NCI-H345 (cell line): ENCODE measurements around the gene TTC21B.
"Not testable (repeated sequence)": the region's sequence is repeated elsewhere in the genome, so short reads cannot be mapped to it uniquely, and the experiment has no call there.

Experiments used
- DNase-seq: peaks from one replicate; lab custom pipeline; 2025; lab: John Stamatoyannopoulos, UW

TTC21B gene

DNA sequence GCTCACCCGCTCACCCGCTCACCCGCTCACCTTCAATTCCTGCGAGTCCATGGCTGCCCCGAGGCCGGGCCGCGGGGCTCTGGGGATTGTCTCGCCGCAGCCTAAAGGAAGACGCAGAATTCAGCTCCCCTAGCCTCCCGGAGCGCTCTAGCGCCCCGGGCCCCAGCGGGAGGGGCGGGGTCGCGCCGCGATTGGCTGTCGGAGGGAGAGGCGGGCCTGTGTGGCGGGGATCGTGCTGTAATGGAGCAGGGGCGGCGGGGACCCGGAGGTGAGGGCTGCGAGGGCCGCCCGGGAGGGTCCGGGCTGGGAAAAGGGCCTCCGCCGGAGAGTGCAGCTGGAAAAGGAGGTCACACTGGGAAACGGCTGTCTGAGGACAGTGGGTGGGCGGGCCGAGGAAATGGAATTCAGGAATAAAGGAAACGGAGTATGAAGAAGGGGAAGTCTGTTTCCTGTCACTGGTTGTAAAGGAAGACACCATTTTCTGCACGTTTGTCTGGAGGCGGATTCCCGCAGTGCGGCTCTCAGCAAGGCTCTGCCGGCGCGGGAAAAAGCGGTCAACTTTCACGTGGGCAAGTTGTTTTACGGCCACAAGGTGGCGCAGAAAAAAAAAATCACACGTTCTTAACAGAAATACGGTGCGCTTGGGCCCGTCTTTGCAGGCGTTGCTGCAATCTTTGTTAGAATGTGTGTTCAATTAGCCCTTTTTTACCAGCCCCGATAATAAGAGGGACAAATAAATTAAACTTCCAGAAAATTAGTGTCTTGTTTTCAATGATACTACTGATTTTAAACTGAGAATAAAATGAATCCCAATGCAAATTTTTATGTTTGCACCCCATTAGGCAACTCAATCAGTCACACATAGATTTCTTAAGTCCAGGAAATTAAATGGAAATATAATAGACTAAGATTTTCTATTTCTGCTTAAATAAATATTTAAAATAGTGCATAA, at the start of gene TTC21B:
TSS of gene TTC21B (minus strand) at position 122 of the 952 bp plus-strand sequence. CDS start at position 51, 71 bp downstream.
- DNase-seq: peak; percentile 96

DNA sequence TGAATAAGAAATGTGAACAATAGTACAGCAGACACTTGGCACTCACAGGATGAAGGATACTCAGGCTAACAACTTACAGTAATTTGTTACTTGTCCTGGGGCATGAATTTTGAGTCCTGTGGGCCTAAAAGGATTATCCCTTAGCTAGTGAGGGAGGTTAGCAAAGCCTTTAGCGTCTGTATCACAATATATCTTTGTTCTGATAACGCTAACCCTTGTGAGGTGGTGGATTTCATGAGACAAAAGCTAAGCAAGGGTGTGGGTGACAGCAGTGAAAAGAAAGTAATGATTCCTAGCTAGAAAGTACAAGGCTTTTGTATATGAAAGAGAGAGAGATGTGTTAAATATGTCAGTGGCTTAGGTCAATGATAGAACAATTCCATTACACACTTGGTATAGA, 46.8 kb upstream of the TTC21B start:
- no peak for DNase-seq

DNA sequence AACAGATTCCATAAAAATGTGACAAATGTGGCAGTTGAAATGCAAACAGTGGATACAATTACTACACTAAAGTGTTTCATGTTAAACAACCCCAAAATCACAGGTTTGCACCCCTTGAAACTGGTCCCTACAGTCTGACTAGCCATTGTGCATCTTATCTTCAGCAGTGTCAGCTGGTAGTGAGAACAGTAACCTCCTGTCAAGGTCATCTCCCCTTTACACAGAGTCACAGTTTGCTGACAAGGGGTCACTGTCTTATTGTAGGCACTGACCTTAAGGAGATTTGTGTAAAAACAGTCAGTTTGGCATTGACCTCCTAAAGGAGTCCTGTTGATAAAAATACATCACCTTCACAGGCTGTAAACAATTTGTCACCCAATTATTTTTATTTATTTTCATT, 37.3 kb upstream of the TTC21B start:
- no peak for DNase-seq

DNA sequence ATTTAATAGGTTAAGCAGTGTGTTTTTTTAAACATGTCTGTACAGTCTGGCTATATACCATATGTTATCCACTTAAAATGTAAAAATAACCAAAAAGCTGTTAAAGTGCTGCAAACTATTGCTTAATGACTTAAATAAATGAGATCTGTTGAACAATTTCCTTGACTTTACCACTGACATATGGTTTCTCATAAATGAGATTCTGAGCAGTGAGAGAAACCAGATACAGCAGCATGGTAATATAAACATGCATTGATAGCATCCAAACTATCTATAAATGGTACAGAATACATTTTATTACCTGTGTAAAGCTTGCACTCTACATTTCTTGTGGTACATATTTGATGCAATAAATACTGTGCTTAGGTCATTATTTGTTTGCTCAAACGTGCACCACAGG, 36.3 kb upstream of the TTC21B start:
- no peak for DNase-seq

DNA sequence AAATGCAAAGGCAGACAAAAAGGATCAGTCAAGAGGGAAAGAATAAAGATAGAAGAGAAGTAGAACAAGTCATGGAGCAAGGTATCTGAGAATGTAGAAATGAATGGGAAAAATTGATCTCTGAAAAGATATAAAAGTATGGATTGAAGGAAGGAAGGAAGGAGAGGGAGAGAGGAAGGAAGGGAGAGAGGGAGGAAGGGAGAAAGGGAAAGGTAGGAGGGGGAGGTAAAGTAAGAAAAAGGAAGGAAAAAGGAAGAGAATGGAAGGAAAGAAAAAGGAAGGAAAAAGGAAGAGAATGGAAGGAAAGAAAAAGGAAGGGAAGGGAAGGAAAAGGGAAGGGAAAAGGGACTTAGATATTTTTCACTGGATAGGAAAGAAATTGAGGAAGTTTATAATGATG, 31.5 kb upstream of the TTC21B start:
- no peak for DNase-seq

DNA sequence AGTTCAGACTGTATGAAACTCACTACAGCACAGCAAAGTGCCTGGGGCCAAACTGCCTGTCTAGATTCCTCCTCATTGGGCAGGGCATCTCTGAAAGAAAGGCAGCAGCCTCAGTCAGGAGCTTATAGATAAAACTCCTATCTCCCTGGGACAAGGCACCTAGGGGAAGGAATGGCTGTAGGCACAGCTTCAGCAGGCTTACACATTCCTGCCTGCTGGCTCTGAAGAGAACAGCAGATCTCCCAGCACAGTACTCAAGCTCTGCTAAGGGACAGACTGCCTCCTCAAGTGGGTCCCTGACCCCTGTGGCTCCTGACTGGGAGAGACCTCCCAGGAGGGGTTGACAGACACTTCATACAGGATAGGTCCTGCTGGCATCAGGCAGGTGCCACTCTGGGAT, 18.6 kb upstream of the TTC21B start:
- DNase-seq: not testable (repeated sequence)

DNA sequence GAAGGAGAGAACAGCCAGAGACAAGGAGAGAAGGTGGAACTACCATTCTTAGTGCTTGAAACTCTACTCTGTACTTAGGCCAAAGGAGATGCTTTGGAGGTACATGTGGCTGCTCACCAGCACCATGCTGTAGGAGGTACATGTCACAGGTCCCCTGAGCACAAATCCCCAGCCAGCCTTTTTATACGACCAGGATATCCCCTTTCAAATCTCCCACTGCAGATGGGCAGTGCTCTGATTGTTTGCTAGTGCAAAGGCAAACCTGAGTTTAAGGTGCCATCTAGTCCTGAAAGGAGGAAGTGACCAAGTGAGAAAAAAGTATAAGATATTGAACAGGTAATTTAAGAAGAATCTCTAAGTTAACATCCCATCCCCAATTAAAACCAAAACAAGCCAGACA, 17.1 kb upstream of the TTC21B start:
- no peak for DNase-seq

DNA sequence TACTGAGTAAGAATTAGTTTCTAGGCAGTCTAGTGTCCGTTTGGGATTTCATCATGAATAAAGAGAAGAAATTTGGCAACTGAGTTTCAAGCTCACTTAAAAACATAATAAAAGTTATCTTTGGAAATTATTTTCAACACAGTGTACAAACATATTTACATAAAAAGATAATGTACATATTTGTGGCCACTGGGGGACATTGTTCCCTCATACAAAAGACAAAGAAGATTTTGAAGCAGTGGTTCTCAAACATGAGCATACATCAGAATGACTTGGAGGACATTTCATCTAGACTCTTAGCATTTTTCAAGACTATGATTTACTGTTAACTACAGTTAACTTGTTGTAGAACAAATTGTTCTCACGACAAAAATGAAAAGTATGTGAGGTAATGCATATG, 15.7 kb upstream of the TTC21B start:
- no peak for DNase-seq

DNA sequence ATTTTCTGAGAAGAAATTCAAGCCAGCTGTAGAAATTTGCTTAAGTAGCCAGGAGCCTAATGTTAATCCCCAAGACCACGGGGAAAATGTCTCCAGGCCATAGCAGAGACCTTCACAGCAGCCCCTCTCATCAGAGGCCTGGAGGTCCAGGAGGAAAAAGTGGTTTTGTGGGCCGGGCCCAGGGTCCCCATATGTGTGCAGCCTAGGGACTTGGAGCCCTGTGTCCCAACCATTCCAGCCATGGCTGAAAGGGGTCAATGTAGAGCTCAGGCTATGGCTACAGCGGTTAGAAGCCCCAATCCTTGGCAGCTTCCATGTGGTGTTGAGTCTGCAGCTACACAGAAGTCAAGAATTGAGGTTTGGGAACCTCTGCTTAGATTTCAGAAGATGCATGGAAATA, 14.2 kb upstream of the TTC21B start:
- DNase-seq: no peak

DNA sequence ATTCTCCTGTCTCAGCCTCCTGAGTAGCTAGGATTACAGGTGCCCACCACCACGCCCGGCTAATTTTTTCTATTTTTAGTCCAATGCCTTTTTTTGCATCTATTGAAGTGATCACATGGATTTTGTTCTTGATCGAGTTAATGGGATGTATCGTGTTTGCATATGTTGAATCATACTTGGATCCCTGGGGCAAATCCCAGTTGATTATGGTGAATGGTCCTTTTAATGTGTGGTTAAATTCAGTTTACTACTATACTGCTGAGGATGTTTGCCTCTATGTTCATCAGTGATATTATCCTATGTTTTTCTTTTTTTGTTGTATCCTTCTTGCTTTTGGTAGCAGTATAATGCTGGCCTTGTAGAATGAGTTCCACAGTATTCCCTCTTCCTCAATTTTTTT, 8.2 kb upstream of the TTC21B start:
- no peak for DNase-seq

DNA sequence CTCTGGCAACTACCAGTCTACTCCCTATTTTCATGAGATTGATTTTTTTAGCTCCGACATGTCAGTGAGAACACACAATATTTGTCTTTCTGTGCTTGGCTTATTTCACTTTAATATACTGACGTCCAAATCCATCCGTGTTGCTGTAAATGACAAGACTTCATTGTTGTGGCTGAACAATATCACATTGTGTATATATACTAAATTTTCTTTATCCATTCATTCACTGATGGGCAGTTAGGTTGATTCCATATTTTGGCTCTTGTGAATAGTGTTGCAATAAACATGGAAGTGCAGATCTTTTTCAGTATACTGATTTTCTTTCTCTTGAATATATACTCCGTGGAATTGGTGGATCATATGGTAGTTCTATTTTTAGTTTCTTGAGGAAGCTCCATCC, 5.8 kb upstream of the TTC21B start:
- no peak for DNase-seq

DNA sequence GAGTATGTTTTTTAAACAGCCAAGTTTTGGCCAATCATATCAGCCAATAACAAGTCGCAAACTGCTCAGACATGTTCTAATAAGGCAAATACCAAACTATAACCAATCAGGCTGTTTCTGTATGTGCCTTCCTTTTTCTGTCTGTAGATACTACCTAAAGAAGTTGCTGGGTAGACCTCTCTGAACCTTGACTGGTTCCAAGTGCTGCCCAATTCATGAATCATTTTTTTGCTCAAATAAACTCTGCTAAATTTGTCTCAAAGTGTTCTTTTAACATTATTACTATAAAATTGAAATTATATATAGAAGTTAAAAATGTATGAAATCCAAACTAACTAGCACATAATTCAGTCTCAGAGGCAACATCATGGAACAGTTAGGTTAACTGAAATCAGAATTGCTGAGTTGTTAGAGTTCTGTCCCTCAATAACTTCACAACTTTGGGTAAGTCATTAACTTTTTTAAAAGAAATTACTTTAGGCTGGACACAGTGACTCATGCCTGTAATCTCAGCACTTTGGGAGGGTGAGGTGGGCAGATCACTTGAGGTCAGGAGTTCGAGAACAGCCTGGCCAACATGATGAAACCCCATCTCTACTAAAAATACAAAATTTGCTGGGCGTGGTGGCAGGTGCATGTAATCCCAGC, 4.9 kb upstream of the TTC21B start:
- DNase-seq: no peak

DNA sequence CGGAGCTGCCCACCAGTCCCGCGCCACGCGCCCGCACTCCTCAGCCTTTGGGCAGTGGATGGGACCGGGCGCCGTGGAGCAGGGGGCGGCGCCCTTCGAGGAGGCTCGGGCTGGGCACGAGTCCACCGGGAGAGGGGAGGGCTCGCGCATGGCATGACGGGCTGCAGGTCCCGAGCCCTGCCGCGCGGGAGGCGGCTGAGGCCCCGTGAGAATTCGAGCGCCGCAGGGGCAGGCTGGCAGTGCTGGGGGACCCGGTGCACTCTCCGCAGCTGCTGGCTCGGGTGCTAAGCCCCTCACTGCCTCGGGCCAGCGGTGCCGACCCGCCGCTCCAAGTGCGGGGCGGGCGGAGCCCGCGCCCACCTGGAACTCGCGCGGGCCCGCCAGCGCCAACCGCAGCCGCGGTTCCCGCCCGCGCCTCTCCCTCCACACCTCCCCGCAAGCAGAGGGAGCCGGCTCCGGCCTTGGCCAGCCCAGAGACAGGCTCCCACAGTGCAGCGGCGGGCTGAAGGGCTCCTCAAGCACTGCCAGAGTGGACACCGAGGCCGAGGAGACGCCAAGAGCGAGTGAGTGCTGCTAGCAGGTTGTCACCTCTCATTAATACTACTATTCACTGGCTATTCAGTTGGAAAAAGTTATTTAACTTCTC, 3.6 kb upstream of the TTC21B start:
- no peak for DNase-seq

DNA sequence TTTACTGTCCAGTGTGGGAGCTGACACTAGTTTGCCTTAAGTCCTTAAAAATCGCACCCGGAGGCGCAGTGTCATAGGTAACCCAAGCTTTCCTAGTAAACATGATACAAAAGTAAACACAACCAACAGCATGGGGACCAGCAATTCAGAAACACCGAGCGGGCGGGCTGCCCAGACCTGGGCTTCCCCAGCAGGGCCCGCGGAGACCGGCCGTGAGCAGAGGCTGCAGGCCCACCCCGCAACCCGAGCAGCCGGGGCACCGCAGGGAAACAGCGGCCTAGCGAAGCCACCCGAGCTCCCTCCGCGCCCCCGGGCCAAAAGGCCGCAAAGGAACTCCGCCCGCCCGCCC, 296 bp downstream of the TTC21B start:
- peak; percentile 74 for DNase-seq

DNA sequence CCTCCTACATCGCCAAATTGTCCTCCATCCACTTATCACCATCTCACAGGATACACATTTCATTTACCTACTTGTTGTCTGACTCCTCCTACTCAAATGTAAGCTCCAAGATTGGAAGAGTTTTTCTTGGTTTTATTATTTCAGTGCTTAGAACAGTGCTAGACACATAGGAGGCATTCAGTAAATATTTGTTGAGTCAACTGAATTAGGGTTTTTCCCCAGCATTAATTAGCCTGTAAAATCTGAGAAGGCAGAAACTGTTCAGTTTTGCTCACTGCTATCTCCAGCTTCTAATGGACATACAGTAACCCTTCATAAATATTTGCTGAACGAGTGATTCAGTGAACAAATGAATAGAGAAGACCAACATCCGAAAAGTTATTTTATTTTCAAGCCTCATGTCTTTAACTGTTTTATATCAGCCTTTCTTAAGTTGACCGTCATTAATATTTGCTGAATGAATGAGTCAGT, 800 bp downstream of the TTC21B start:
- DNase-seq: no peak

DNA sequence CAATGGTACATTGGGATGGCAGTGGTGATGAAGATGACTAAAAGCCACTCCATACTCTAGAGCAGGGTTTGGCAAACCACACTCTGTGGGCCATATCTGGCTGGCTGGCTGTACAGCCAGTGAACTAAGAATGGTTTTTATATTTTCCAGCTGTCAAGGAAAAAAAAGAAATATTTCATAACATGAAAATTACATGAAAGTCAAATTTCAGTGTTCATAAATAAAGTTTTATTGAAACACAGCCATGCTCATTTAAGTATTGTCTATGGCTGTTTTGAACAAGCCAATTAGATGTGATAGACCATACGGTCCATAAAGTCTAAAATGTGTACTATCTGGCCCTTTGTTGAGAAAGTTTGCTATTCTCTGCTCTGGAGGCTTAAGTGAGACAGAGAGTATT, 1.5 kb downstream of the TTC21B start:
- no peak for DNase-seq

DNA sequence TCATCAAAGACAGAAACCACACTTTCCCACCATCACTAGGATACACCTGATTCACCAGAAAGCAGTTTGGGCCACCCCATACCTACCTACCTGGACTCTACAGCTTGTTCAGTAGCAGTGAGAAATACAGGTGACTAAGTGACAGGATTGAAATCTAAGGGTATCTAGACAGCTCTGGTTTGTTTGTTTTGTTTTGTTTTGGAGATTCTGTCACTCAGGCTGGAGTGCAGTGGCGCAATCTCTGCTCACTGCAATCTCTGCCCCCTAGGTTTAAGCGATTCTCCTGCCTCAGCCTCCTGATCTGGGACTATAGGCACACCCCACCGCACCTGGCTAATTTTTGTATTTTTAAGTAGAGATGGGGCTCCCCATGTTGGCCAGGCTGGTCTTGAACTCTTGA, 3.1 kb downstream of the TTC21B start:
- no peak for DNase-seq

DNA sequence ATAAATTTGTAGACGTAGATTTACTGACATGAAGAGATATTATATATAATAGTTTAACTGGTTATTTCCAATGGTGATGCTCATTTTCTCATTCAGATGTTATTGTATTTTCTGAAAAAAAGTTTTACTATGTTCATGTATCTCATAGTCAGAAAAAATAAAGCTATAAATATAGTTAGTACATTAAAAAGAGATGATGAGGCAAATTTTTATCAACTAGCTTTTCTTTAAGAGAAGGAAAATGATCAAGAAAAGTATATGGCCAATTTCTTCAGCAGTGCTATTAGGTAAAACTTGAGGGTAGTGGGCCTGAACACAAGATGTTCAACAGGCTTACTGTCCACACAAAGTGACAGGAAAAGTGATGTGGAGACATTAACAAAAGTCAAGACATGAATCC, 11.7 kb downstream of the TTC21B start:
- DNase-seq: no peak

DNA sequence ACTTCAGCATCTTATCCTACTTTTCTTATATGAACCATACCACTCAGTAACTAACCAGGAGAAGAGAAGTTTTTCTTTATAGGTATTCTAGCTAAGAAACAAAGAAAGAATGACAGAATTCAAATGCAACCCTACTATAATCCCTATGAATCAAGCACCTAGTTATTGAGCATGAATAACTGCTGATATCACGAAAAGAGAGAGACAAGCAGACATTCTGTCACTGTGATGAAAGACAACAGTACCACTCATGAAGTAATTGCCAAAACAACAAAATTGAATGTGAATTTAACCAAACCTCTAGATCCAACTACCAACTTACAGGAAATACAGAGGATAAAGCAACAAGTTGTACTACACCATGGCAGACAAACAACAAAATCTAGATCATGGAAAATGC, 15.3 kb downstream of the TTC21B start:
- DNase-seq: no peak

DNA sequence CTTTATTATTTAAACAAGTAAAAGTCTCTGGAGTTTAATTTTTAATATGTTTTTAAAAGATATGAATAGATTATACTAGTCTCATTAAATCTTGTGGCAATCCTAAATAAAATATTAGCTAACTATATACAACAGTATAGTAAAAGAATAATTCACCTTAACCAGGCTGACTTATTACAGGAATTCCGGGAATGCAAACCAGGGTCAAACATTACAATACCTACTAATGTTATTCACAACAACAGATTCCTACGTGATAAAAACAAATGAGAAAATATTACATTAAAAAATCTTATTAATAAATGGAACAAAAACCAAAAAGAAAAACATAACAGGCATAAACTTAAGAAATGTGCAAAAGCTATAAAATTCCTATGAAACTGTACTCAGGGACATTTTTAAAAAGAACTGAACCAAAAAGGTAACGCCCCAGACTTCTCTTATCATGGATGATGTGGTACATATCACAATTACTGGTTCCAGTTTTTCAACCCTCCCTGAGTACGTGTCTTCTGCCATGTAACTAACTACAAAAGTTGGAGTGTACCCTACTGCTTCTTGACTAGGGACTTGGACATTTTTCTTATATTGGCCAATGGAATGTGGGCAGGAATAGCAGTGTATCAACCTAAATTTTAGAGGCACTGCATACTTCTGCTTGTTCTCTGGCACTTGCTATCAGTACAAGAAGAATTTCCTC, 20.2 kb downstream of the TTC21B start:
- no peak for DNase-seq

DNA sequence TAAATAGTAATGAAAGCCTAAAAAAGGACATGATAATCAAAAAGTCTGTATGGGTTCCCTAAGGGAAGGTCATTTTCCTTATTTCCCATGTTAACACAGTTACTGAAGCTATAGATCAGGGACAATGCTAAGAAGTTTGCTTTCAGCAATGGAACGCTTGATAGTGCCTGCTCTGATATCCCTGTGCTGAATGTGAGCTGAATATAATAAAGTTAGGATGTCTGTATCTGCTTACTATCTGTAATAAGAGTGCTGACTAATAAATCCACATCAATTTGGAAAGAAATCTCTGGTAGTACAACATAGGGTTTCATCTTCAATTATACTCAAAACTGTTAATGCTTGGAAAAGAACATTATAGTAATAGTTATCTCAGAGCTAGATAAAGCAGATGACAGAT, 25.8 kb downstream of the TTC21B start:
- no peak for DNase-seq

DNA sequence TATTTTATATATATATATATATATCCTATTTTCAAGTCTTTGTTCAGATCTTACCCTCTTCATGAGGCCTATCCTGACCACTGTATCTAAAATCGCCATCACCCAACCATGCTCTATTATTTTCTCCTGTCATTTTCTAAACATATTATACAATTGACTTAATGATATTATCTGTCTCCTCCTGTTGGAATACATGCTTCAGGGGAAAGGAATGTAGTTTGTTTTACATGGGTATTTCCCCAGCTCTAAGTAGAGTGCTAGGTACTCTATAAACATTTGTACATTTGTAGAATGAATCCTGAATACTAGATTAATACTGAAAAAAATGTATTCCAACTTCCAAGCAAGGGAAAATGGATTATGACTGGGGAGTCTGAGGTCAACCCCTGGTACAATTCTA, 26.2 kb downstream of the TTC21B start:
- no peak for DNase-seq
